Fibroblast of lung (primary cell): ENCODE data around the gene OR1L4. TPM values are rescaled to one million over a fixed set of nuclear protein-coding genes. Genes with fewer than 3 reads are reported as not detected.

ENCODE experiments used
- DNase-seq, 2 donors: peaks; one replicate each; pipeline versions ENCODE4 v3.0.0 to v3.0.0-alpha.2; 2010; ENCODE audit warnings: low read depth in 2 of 2
- H2AFZ ChIP-seq: 2 replicates; pipeline ENCODE4 v1.5.1; 2012; ENCODE audit warnings: low read length, control low read depth, inconsistent platforms
- H3K27ac ChIP-seq: 2 replicates; pipeline ENCODE4 v1.5.1; 2011; ENCODE audit warnings: low read length, control low read depth; ENCODE audit not compliant: insufficient read depth
- H3K27me3 ChIP-seq: 2 replicates; pipeline ENCODE4 v1.5.1; 2011; ENCODE audit warnings: mild to moderate bottlenecking, low read length; ENCODE audit not compliant: control insufficient read depth, insufficient read depth
- H3K36me3 ChIP-seq: 2 replicates; pipeline ENCODE4 v1.5.1; 2011; ENCODE audit warnings: low read length; ENCODE audit not compliant: control insufficient read depth, insufficient read depth
- H3K4me1 ChIP-seq: 2 replicates; pipeline ENCODE4 v1.5.1; 2011; ENCODE audit warnings: low read length; ENCODE audit not compliant: control insufficient read depth, insufficient read depth; ENCODE audit errors: extremely low read depth
- H3K4me2 ChIP-seq: 2 replicates; pipeline ENCODE4 v1.5.1; 2011; ENCODE audit warnings: low read length, control low read depth; ENCODE audit not compliant: insufficient read depth; ENCODE audit errors: extremely low read depth
- H3K4me3 ChIP-seq, 4 experiments: fragments of 200-600 bp in 1 of 4; sonication (generic) in 1 of 4; replicated peaks in 1 of 4; 2 replicates each; pipeline ENCODE4 v1.5.1; 2011 to 2016; ENCODE audit warnings: low read length in 4 of 4, low read depth in 3 of 4, mild to moderate bottlenecking in 3 of 4, control low read depth in 2 of 4, inconsistent platforms in 1 of 4, mixed read lengths in 1 of 4; ENCODE audit not compliant: insufficient read depth in 1 of 4; ENCODE audit errors: control extremely low read depth in 1 of 4
- H3K79me2 ChIP-seq: 2 replicates; pipeline ENCODE4 v1.5.1; 2012; ENCODE audit warnings: mild to moderate bottlenecking, low read length, inconsistent platforms; ENCODE audit not compliant: control insufficient read depth, insufficient read depth
- H3K9ac ChIP-seq: 2 replicates; pipeline ENCODE4 v1.5.1; 2011; ENCODE audit warnings: mild to moderate bottlenecking, low read length, control low read depth; ENCODE audit not compliant: insufficient read depth
- H3K9me3 ChIP-seq: 2 replicates; pipeline ENCODE4 v1.5.1; 2012; ENCODE audit warnings: low read depth, low read length; ENCODE audit not compliant: control insufficient read depth, insufficient read depth
- H4K20me1 ChIP-seq: 2 replicates; pipeline ENCODE4 v1.5.1; 2011; ENCODE audit warnings: low read length; ENCODE audit not compliant: control insufficient read depth, insufficient read depth; ENCODE audit errors: extremely low read depth
- CTCF ChIP-seq, 2 donors: IDR thresholded peaks in 1 of 2; conservative IDR thresholded peaks in 1 of 2; 1 replicate in 1 of 2; 2 replicates in 1 of 2; pipeline ENCODE4 v1.5.1; 2011 to 2012; ENCODE audit warnings: low read length in 2 of 2, control low read depth in 1 of 2, inconsistent platforms in 1 of 2, low read depth in 1 of 2, mild to moderate bottlenecking in 1 of 2
- EZH2 ChIP-seq: IDR thresholded peaks from 2 replicates; pipeline ENCODE4 v1.5.1; 2012; ENCODE audit warnings: low read length, control low read depth, mild to moderate bottlenecking; ENCODE audit errors: missing control alignments
- polyA plus RNA-seq, 2 donors: library from polyadenylated mRNA; depleted of rRNA in 1 of 2; stranded (reverse) in 1 of 2; unstranded in 1 of 2; fragments of >200 nt; gene quantifications; 2 replicates each; pipeline ENCODE4 v1.2.1, GENCODE V29; 2011 to 2012; ENCODE audit warnings: missing spikeins in 1 of 2
- total RNA-seq: library from RNA; depleted of rRNA; stranded (reverse); fragments of >200 nt; gene quantifications from 2 replicates; pipeline ENCODE4 v1.2.1, GENCODE V29; 2014

OR1L4 gene
- total and polyA plus RNA-seq, 2 donors (not counting 1 experiment from before 2014, with no cell fraction given) = not detected

- no peaks in the 10 kb centered on the region for H3K9me3 ChIP-seq
- no peak overlapping the region for H2AFZ ChIP-seq
- H3K9ac ChIP-seq = no peak overlapping the region
- H3K27me3 ChIP-seq = no peaks in the 10 kb centered on the region
- no peaks in the 10 kb centered on the region for H3K4me1 ChIP-seq
- no peak overlapping the region for H3K4me3 ChIP-seq
- H3K27ac ChIP-seq = no peak overlapping the region
- TF ChIP-seq CTCF (conservative IDR thresholded peaks at IDR 0.05 in 1 of 2, IDR thresholded peaks at IDR 0.05 in 1 of 2; ENCODE audit: low read depth in 1 of 2, low read length in 2 of 2) (no peak), EZH2 (no peak)
- no peaks in the 10 kb centered on the region for H3K36me3 ChIP-seq
- no peak overlapping the region for H3K4me2 ChIP-seq
- no peaks in the 10 kb centered on the region for H3K79me2 ChIP-seq
- H4K20me1 ChIP-seq = no peaks in the 10 kb centered on the region
- no peak for DNase-seq
Measured at GRCh38 chr9:122754825-122755224, 31.0 kb downstream of the OR1L4 start.

DNA sequence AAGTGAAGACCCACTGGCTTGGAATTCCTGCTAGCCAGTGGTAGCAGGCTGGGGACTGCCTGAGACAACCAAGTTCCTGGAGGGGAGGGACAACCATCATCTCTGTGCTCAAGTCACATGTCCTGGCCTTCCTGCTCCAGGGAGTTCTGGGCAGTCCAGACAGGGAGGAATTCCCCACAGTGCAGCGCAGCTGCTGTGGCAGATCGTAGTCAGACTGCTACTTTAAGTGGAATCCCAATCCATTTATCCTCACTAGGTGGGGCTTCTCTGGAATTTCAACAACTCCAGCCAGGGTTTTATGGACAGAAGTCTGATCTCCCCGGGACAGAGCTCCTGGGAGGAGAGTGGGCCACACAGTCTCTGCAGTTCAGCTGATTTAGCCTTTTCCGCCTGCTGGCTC, 44.0 kb downstream of the OR1L4 start:
- no peak for DNase-seq
- H3K9me3 ChIP-seq = no peaks in the 10 kb centered on the region
- no peaks in the 10 kb centered on the region for H3K79me2 ChIP-seq
- H4K20me1 ChIP-seq = no peaks in the 10 kb centered on the region
- H2AFZ ChIP-seq = no peak overlapping the region
- no peak overlapping the region for H3K9ac ChIP-seq
- H3K4me1 ChIP-seq = no peaks in the 10 kb centered on the region
- no peaks in the 10 kb centered on the region for H3K36me3 ChIP-seq
- no peak for TF ChIP-seq CTCF (conservative IDR thresholded peaks at IDR 0.05 in 1 of 2, IDR thresholded peaks at IDR 0.05 in 1 of 2; ENCODE audit: low read depth in 1 of 2, low read length in 2 of 2)
- TF ChIP-seq EZH2 = no peak
- H3K4me2 ChIP-seq = no peak overlapping the region
- H3K4me3 ChIP-seq = no peak overlapping the region
- H3K27ac ChIP-seq = no peak overlapping the region
- no peaks in the 10 kb centered on the region for H3K27me3 ChIP-seq

Other genes with a start within 250 kb of the OR1L4 start
- not detected in 2 replicates for gene OR1J1, start 246.1 kb upstream of the OR1L4 start, total RNA-seq
- not detected in 2 replicates for gene OR1J1, start 246.1 kb upstream of the OR1L4 start, polyA plus RNA-seq
- 0.26 and 0.33 TPM in 2 replicates for gene OR1J2, start 213.2 kb upstream of the OR1L4 start, total RNA-seq
- gene OR1J2, start 213.2 kb upstream of the OR1L4 start, polyA plus RNA-seq = 0.19 and 0.23 TPM in 2 replicates
- gene OR1J4, start 204.8 kb upstream of the OR1L4 start, total RNA-seq = not detected in 2 replicates
- gene OR1J4, start 204.8 kb upstream of the OR1L4 start, polyA plus RNA-seq = 0.34 and 0.49 TPM in 2 replicates
- not detected in 2 replicates for gene OR1N1, start 196.7 kb upstream of the OR1L4 start, total RNA-seq
- not detected in 2 replicates for gene OR1N1, start 196.7 kb upstream of the OR1L4 start, polyA plus RNA-seq
- gene OR1N2, start 170.9 kb upstream of the OR1L4 start, total RNA-seq = not detected in 2 replicates
- gene OR1N2, start 170.9 kb upstream of the OR1L4 start, polyA plus RNA-seq = not detected in 2 replicates
- not detected in 2 replicates for gene OR1L8, start 140.6 kb upstream of the OR1L4 start, total RNA-seq
- 0.07 TPM in 1 of 2 replicates, not detected in the other for gene OR1L8, start 140.6 kb upstream of the OR1L4 start, polyA plus RNA-seq
- gene OR1Q1, start 109.3 kb upstream of the OR1L4 start, total RNA-seq = not detected in 2 replicates
- 0.14 and 0.17 TPM in 2 replicates for gene OR1Q1, start 109.3 kb upstream of the OR1L4 start, polyA plus RNA-seq
- gene OR1B1, start 66.4 kb upstream of the OR1L4 start, total RNA-seq = not detected in 2 replicates
- gene OR1B1, start 66.4 kb upstream of the OR1L4 start, polyA plus RNA-seq = not detected in 2 replicates
- not detected in 2 replicates for gene OR1L1, start 62.3 kb upstream of the OR1L4 start, total RNA-seq
- gene OR1L1, start 62.3 kb upstream of the OR1L4 start, polyA plus RNA-seq = not detected in 2 replicates
- gene OR1L3, start 48.9 kb upstream of the OR1L4 start, total RNA-seq = not detected in 2 replicates
- gene OR1L3, start 48.9 kb upstream of the OR1L4 start, polyA plus RNA-seq = not detected in 2 replicates
- gene OR1L6, start 18.3 kb downstream of the OR1L4 start, total RNA-seq = not detected in 2 replicates
- not detected in 2 replicates for gene OR1L6, start 18.3 kb downstream of the OR1L4 start, polyA plus RNA-seq
- gene OR5C1, start 64.9 kb downstream of the OR1L4 start, total RNA-seq = not detected in 2 replicates
- not detected in 2 replicates for gene OR5C1, start 64.9 kb downstream of the OR1L4 start, polyA plus RNA-seq
- gene OR1K1, start 76.1 kb downstream of the OR1L4 start, total RNA-seq = not detected in 2 replicates
- not detected in 2 replicates for gene OR1K1, start 76.1 kb downstream of the OR1L4 start, polyA plus RNA-seq
- gene PDCL, start 104.6 kb downstream of the OR1L4 start, total RNA-seq = 39.5 and 40.8 TPM in 2 replicates
- 16.5 and 19.8 TPM in 2 replicates for gene PDCL, start 104.6 kb downstream of the OR1L4 start, polyA plus RNA-seq
- gene RC3H2, start 181.4 kb downstream of the OR1L4 start, total RNA-seq = 34.9 and 35.7 TPM in 2 replicates
- 29.4 and 43.1 TPM in 2 replicates for gene RC3H2, start 181.4 kb downstream of the OR1L4 start, polyA plus RNA-seq
- 14.1 and 16.3 TPM in 2 replicates for gene ZBTB6, start 189.3 kb downstream of the OR1L4 start, total RNA-seq
- 6.1 and 8.5 TPM in 2 replicates for gene ZBTB6, start 189.3 kb downstream of the OR1L4 start, polyA plus RNA-seq
- gene ZBTB26, start 207.5 kb downstream of the OR1L4 start, total RNA-seq = 5.1 and 5.6 TPM in 2 replicates
- gene ZBTB26, start 207.5 kb downstream of the OR1L4 start, polyA plus RNA-seq = 3.8 and 7.9 TPM in 2 replicates
- gene RABGAP1, start 217.0 kb downstream of the OR1L4 start, total RNA-seq = 40.8 and 47.6 TPM in 2 replicates
- gene RABGAP1, start 217.0 kb downstream of the OR1L4 start, polyA plus RNA-seq = 36.2 and 58.6 TPM in 2 replicates